ENCODE measurements around the gene ARVCF. TPM values are rescaled to one million over a fixed set of nuclear protein-coding genes. Genes with fewer than 3 reads are reported as not detected.
A peak's percentile ranks its signal among the peaks of the same experiment; 100 is the strongest.

ARVCF gene
- total RNA-seq, 2 experiments from 2014 or later: 1.5 to 1.6 TPM

DNA sequence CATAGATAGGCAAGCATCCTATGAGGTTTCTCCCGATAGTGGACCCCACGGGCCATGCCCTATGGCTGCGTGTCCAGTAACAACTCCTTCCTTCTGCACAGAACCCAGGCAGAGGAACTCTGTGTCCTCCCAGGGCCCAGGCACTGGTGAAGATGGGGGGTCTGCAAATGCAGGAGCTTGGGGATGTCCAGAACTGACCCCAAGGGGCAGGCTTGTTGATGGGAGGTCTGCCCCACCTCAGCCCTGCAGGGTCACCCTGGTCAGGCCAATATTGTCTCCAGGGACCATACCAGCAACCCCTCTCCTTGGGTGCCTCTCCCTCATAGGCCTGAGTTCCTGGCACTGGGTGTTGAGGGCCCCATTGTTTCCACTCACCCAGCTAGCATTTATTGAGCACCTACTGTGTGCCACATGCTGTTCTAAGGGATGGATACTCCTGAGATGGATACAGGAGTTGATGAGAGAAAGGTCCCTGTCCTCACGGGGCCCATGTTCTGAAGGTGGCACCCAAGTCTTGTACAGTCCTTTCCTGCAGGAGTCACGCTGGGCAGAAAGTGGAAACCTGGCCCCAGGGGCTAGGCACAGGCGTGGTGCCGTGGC, 48.7 kb downstream of the ARVCF start:
- Mint-ChIP-seq H3K4me3 (no peak overlapping the region), H3K27me3 (no peaks in the 10 kb centered on the region), H3K9me3 (no peaks in the 10 kb centered on the region), H3K27ac (no peak overlapping the region), H3K36me3 (peaks cover 2% of the 10 kb centered on the region), H3K4me1 (peaks cover 2% of the 10 kb centered on the region)
- POLR2A ChIA-PET: no interaction called here
- no peak for ATAC-seq (ENCODE audit: low read depth)
- no peak for DNase-seq

GRCh38 chr22:19966908-19967750, 49.5 kb downstream of the ARVCF start:
- peaks cover 2% of the 10 kb centered on the region for H3K36me3 Mint-ChIP-seq
- DNase-seq (no peak), ATAC-seq (ENCODE audit: low read depth) (no peak)
- no peak overlapping the region for H3K4me3 Mint-ChIP-seq
- H3K4me1 Mint-ChIP-seq: peaks cover 2% of the 10 kb centered on the region
- no peaks in the 10 kb centered on the region for H3K27me3 Mint-ChIP-seq
- POLR2A ChIA-PET: no interaction called here
- H3K9me3 Mint-ChIP-seq: no peaks in the 10 kb centered on the region
- no peak overlapping the region for H3K27ac Mint-ChIP-seq

DNA sequence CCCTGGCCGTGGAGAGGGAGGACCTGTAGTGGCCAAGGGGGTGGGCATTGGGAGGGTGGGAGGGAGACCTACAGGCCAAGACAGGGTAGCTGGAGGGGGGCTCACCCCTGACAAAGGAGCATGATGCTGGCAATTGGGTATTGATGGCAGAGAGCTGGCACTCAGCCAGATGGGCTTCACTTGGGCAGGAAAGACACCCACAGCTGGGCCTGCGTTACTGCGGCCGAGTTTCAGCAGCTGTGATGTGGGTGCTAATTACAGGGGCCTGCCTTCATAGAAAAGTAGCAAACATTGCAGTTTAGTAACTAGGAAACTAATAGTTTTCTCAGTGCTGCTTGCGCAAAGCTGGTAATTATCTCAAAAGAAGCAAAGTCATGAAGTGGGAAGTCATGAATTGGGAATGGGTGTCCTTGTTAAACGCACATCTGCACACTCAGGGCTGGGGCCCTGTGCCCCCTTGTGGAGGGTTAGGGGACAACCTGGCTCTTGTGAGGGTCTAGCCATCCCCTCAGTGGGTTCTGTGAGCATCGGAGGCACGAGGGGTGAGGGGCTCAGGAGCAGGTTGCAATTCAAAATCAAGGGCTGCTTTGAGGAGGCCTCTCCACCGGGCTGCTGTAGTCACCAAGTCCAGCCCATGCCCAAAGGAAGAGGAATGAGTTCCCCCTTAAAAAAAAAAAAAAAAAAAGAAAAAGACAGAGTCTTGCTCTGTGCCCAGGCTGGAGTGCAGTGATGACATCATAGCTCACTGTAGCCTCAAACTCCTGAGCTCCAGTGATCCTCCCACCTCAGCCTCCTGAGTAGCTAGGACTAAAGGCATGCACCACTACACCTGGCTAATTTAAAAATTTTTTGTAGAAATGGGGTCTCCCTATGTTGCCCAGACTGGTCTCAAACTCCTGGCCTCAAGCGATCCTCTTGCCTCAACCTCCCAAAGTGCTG, 50.6 kb downstream of the ARVCF start:
- no peaks in the 10 kb centered on the region for H3K27me3 Mint-ChIP-seq
- no peak overlapping the region for H3K4me3 Mint-ChIP-seq
- peaks cover 2% of the 10 kb centered on the region for H3K4me1 Mint-ChIP-seq
- H3K27ac Mint-ChIP-seq: no peak overlapping the region
- ATAC-seq (ENCODE audit: low read depth): no peak
- no peak for DNase-seq
- H3K9me3 Mint-ChIP-seq: no peaks in the 10 kb centered on the region
- POLR2A ChIA-PET: no interaction called here
- peaks cover 2% of the 10 kb centered on the region for H3K36me3 Mint-ChIP-seq

DNA sequence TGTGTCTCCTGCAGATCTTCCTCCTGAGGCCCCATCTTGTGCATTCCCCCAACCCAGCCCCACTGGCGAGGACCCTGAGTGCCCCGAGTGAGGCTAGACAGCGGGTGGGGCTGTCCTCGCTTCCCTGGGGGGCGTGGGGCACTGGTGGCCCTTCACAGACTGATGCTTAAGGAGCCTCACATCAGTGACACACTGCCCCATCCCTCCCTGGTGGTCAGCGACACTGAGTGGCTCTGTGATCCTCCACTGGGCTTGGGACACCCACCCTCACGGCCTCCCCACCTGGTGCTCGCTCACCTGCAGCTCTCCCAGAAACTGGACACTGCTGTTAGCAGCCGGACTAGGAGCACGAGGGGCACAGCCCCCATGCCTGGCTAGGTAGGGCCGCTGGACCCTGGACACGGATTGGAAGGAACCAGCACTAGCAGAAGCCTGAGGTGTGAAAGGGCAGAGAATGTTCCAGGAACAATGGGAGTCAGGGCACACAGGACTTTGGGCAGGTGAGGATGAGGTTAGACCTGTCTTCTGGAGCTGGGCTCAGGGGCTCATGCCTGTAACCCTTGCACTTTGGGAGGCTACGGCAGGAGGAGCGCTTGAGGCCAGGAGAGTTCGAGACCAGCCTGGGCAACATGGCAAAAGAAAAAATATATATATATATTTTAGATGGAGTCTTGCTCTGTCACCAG, 51.8 kb downstream of the ARVCF start:
- ATAC-seq (ENCODE audit: low read depth) (no peak), DNase-seq (no peak)
- Mint-ChIP-seq H3K36me3 (peaks cover 2% of the 10 kb centered on the region), H3K9me3 (no peaks in the 10 kb centered on the region), H3K4me1 (peaks cover under 1% of the 10 kb centered on the region), H3K27me3 (no peaks in the 10 kb centered on the region), H3K27ac (no peak overlapping the region), H3K4me3 (no peak overlapping the region)
- POLR2A ChIA-PET: no interaction called here

GRCh38 chr22:19963863-19964642, 52.6 kb downstream of the ARVCF start:
- no peak for ATAC-seq (ENCODE audit: low read depth)
- Mint-ChIP-seq H3K4me1 (peaks cover 1% of the 10 kb centered on the region), H3K27me3 (no peaks in the 10 kb centered on the region), H3K36me3 (peaks cover 2% of the 10 kb centered on the region), H3K27ac (no peak overlapping the region), H3K4me3 (no peak overlapping the region), H3K9me3 (no peaks in the 10 kb centered on the region)
- POLR2A ChIA-PET: no interaction called here
- no peak for DNase-seq

- no peak overlapping the region for H3K4me3 Mint-ChIP-seq
- peaks cover 2% of the 10 kb centered on the region for H3K36me3 Mint-ChIP-seq
- no peak overlapping the region for H3K27ac Mint-ChIP-seq
- ATAC-seq (ENCODE audit: low read depth) (no peak), DNase-seq (no peak)
- no peaks in the 10 kb centered on the region for H3K27me3 Mint-ChIP-seq
- POLR2A ChIA-PET: no interaction called here
- H3K4me1 Mint-ChIP-seq: peaks cover 1% of the 10 kb centered on the region
- H3K9me3 Mint-ChIP-seq: no peaks in the 10 kb centered on the region
Measured at GRCh38 chr22:19962909-19963806, 53.5 kb downstream of the ARVCF start.

DNA sequence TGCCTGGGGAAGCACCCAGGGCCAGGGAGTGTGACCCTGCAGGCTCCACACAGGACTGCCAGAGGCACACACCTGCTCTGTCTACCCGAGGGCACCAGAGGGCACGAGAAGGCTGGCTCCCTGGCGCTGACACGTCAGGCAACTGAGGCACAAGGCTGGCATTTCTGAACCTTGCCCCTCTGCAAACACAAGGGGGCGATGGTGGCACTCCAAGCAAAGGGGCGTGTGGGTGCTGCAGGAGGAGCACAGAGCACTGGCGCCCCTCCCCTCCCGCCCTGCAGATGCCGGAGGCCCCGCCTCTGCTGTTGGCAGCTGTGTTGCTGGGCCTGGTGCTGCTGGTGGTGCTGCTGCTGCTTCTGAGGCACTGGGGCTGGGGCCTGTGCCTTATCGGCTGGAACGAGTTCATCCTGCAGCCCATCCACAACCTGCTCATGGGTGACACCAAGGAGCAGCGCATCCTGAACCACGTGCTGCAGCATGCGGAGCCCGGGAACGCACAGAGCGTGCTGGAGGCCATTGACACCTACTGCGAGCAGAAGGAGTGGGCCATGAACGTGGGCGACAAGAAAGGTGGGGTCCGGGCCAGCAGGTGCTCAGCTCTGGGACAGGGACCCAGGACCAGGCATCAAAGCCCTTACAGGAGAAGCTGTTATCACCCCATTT, 54.2 kb downstream of the ARVCF start:
- POLR2A ChIA-PET: no interaction called here
- no peaks in the 10 kb centered on the region for H3K9me3 Mint-ChIP-seq
- H3K27me3 Mint-ChIP-seq: no peaks in the 10 kb centered on the region
- DNase-seq (peak; percentile 66), ATAC-seq (ENCODE audit: low read depth) (peak; percentile 74)
- H3K4me1 Mint-ChIP-seq: peaks cover 1% of the 10 kb centered on the region
- no peak overlapping the region for H3K27ac Mint-ChIP-seq
- no peak overlapping the region for H3K4me3 Mint-ChIP-seq
- no peaks in the 10 kb centered on the region for H3K36me3 Mint-ChIP-seq

GRCh38 chr22:19961868-19962245, 54.8 kb downstream of the ARVCF start:
- no peak overlapping the region for H3K27ac Mint-ChIP-seq
- no peaks in the 10 kb centered on the region for H3K9me3 Mint-ChIP-seq
- ATAC-seq (ENCODE audit: low read depth): no peak
- H3K36me3 Mint-ChIP-seq: peaks cover 2% of the 10 kb centered on the region
- no peak overlapping the region for H3K4me3 Mint-ChIP-seq
- no peak for DNase-seq
- no peaks in the 10 kb centered on the region for H3K27me3 Mint-ChIP-seq
- POLR2A ChIA-PET: no interaction called here
- H3K4me1 Mint-ChIP-seq: peaks cover 4% of the 10 kb centered on the region

DNA sequence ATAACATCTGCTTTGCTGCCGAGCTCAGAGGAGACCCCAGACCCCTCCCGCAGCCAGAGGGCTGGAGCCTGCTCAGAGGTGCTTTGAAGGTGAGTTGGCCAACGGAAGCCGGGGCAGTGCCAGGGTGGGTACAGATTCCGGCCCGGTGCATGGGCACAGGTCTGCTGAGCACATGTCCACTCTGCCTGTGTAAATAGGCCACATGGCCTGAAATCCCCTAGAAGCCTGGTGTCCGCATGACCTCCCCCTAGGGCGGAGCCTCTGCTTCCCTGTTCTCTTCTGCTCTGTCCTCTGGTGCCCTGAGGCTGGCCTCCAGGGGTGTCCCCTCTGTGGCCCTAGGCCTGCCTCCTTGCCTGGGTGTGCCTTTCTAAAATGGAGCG, 55.4 kb downstream of the ARVCF start:
- peaks cover 2% of the 10 kb centered on the region for H3K36me3 Mint-ChIP-seq
- ATAC-seq (ENCODE audit: low read depth) (no peak), DNase-seq (no peak)
- peak overlapping the region; percentile 34 for H3K27ac Mint-ChIP-seq
- POLR2A ChIA-PET: no interaction called here
- no peaks in the 10 kb centered on the region for H3K27me3 Mint-ChIP-seq
- H3K4me3 Mint-ChIP-seq: no peak overlapping the region
- no peaks in the 10 kb centered on the region for H3K9me3 Mint-ChIP-seq
- peaks cover 4% of the 10 kb centered on the region for H3K4me1 Mint-ChIP-seq

DNA sequence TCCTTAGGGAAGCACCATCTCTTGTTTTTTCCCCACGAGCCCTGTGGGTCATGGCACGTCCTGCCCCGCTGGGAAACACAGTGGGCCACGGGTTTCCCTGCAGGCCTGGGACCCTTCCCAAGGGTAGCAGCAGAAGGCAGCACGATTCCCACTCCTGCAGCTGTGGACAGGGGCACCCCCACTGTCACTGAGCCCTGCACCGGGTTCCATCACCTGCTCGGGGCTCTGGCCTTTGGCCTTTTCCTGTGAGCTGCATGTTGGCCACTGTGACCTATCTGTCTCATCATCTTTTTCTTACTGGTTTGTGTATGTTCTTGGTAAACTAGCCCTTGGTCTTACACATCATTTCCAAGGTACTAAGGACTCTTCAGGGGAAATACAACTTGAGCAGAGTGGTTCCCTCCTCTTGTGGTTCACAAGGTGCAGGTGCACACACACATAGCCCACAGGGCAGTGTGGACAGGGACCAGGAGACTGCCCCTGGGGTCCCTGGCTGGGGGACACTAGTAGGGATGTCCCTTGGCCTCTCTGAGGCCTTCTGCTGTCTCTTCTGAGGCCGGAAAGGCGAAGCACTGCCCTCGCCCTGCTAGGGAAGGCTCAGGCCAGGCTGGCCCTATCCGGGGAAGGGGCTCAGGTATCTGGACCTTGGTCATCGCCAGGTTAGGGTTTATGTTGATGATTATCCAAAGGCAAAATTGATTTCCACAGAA, 56.0 kb downstream of the ARVCF start:
- Mint-ChIP-seq H3K4me1 (peaks cover 6% of the 10 kb centered on the region), H3K36me3 (peaks cover 2% of the 10 kb centered on the region), H3K27ac (no peak overlapping the region), H3K4me3 (no peak overlapping the region), H3K27me3 (no peaks in the 10 kb centered on the region), H3K9me3 (no peaks in the 10 kb centered on the region)
- ATAC-seq (ENCODE audit: low read depth) (no peak), DNase-seq (no peak)
- POLR2A ChIA-PET: no interaction called here

All from activated naive CD8-positive, alpha-beta T cell treated with anti-CD3 and anti-CD28 coated beads, Interleukin-2, amount 10 ng/mL, durations not matched to agents 7 days and 5 days (primary cell).